GM19043 (cell line): ENCODE data around the gene TTC3.
"Not testable (repeated sequence)": the region's sequence is repeated elsewhere in the genome, so short reads cannot be mapped to it uniquely, and the experiment has no call there.

Source experiments
- ATAC-seq: cut with Tn5 transposase; IDR thresholded peaks from one replicate; pipeline ENCODE4 v1.9.1; 2021; ENCODE audit warnings: low read depth; ENCODE audit not compliant: unreplicated experiment

Gene TTC3, protein sequence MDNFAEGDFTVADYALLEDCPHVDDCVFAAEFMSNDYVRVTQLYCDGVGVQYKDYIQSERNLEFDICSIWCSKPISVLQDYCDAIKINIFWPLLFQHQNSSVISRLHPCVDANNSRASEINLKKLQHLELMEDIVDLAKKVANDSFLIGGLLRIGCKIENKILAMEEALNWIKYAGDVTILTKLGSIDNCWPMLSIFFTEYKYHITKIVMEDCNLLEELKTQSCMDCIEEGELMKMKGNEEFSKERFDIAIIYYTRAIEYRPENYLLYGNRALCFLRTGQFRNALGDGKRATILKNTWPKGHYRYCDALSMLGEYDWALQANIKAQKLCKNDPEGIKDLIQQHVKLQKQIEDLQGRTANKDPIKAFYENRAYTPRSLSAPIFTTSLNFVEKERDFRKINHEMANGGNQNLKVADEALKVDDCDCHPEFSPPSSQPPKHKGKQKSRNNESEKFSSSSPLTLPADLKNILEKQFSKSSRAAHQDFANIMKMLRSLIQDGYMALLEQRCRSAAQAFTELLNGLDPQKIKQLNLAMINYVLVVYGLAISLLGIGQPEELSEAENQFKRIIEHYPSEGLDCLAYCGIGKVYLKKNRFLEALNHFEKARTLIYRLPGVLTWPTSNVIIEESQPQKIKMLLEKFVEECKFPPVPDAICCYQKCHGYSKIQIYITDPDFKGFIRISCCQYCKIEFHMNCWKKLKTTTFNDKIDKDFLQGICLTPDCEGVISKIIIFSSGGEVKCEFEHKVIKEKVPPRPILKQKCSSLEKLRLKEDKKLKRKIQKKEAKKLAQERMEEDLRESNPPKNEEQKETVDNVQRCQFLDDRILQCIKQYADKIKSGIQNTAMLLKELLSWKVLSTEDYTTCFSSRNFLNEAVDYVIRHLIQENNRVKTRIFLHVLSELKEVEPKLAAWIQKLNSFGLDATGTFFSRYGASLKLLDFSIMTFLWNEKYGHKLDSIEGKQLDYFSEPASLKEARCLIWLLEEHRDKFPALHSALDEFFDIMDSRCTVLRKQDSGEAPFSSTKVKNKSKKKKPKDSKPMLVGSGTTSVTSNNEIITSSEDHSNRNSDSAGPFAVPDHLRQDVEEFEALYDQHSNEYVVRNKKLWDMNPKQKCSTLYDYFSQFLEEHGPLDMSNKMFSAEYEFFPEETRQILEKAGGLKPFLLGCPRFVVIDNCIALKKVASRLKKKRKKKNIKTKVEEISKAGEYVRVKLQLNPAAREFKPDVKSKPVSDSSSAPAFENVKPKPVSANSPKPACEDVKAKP (N-terminal part only)

DNA sequence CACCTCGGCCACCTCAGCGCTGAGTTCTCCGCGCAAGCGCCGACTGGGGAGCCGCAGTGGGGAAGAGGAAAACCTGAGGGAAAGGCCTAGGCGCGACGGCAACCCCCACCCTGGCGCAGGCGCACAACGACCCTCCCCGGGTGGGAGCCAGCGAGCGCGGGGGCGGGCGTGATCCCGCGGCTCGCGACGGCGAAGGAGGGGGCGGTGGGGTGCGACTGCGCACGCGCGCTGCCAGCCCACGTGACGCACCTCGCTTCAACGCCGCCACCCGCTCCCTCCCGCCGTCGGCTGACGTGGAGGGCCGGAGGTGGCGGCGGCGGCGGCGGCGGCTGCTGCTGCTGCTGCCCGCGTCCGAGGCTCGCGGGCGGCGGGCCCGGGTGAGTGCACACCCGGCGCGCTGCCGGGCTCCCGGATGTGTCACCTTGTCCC is at the start of gene TTC3, which contains the start of gene PIGP:
Gene TTC3, plus strand, starts transcription at position 267 of the 429 bp plus-strand sequence. CDS start 14,004 bp downstream, outside the sequence.
Gene PIGP, minus strand, starts transcription at position 84 of the 429 bp plus-strand sequence. CDS start 556 bp downstream, outside the sequence.
- peak; percentile 52 for ATAC-seq

- no peak for ATAC-seq
Observed at GRCh38 chr21:37026499-37026898, 46.6 kb upstream of the TTC3 start.

DNA sequence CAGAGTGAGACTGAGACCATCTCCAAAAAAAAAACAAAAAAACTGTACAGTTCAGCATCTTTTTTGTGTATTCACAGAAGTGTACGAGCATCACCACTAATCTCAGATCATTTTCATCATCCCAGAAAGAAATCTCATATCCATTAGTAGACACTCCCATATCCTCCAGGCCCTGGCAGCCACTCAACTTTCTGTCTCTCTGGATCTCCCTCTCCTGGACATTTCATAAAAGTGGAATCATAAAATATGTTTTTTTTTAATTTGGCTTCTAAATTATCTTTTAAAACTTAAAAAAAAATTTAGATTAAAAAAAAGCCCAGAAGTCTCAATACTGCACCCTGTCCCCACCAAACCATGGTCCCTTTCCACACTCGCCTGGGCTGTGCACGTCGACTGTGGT is 44.5 kb upstream of the TTC3 start:
- no peak for ATAC-seq

- no peak for ATAC-seq
Observed at GRCh38 chr21:37030864-37031263, 42.2 kb upstream of the TTC3 start.

GRCh38 chr21:37032293-37032692 is 40.8 kb upstream of the TTC3 start:
- ATAC-seq = no peak

GRCh38 chr21:37032877-37033471 is 40.1 kb upstream of the TTC3 start:
- ATAC-seq = no peak

- not testable (repeated sequence) for ATAC-seq
Observed at GRCh38 chr21:37034394-37034793, 38.7 kb upstream of the TTC3 start.

GRCh38 chr21:37036177-37036576 is 36.9 kb upstream of the TTC3 start:
- ATAC-seq = no peak

GRCh38 chr21:37039411-37040075 is 33.5 kb upstream of the TTC3 start:
- no peak for ATAC-seq

- no peak for ATAC-seq
Observed at GRCh38 chr21:37040212-37040611, 32.8 kb upstream of the TTC3 start.

- no peak for ATAC-seq
Observed at GRCh38 chr21:37041706-37042271, 31.3 kb upstream of the TTC3 start.

GRCh38 chr21:37043818-37044217 is 29.2 kb upstream of the TTC3 start:
- no peak for ATAC-seq

- ATAC-seq = no peak
Observed at GRCh38 chr21:37044643-37045042, 28.4 kb upstream of the TTC3 start.

DNA sequence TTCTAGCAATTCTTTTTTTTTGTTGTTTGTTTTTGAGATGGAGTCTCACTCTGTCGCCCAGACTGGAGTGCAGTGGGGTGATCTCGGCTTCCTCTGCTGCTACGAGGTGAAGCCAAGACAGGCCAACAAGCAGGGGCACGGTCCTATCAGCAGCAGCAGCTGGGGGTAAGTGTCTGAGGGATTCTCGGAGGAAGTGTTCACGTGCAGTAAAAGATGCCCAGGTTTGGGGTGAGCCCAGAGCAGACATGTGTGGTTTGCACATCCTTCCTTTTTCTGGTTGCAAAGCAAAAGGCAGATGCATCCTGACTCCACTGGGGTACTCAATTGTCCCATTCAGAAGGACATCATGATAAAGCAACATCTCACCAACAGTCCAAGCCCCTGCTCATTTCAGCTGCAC is 27.9 kb upstream of the TTC3 start:
- ATAC-seq = no peak

DNA sequence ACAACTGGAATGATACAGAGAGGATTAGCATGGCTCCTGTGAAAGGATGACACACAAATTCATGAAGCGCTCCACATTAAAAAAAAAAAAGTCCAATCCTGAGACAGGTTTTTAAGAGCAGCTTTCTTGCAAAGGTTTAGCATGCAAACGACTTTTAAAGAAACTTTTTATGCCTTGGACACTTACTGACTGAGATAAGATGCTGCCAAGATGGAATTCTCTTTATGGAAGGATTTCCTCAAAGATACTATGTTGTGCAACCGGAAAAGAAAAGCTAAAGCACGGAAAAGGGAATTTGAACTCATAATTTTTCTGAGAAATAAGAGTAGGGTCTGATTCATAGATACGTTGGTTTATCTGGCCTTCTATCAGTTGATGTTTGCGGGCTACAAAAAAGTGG is 27.5 kb upstream of the TTC3 start:
- no peak for ATAC-seq

GRCh38 chr21:37047079-37047478 is 26.0 kb upstream of the TTC3 start:
- no peak for ATAC-seq

DNA sequence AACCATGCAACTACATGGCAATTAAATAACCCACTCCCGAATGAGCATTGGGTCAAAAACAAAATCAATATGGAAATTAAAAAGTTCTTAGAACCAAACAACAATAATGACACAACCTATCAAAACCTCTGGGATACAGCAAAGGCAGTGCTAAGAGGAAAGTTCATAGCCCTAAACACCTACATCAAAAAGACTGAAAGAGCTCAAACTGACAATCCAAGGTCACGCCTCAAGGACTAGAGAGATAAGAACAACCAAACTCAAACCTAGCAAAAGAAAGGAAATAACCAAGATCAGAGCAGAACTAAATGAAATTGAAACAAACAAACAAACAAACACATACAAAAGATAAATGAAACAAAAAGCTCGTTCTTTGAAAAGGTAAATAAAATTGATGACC is 23.3 kb upstream of the TTC3 start:
- ATAC-seq = not testable (repeated sequence)

DNA sequence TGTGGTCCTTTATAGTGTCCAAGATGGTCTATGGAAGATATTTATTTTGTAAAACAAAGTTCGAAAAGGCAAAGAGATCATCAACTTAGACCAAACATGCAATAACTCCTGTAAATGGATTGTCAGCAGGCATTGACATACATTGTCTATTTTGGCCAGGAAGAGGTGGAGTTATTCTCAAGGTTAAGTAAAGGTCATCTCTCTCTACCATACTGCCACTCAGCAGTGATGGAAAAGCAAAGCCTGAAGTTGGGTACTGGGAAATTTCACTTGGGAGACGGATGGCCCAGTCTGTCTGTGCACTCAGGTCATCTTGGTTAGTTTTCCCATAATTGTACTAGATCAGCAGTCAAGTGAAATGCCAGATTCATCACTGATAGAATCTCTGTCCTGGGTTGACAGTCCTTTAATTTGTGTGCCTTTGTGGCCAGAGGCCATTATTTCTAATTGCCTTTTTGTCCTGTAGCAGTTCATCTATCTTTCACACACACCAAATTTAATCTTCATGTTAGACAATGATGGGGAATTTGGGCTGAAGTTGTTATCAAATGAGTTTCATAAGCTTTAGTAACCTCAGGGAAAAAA is 17.7 kb upstream of the TTC3 start:
- no peak for ATAC-seq

DNA sequence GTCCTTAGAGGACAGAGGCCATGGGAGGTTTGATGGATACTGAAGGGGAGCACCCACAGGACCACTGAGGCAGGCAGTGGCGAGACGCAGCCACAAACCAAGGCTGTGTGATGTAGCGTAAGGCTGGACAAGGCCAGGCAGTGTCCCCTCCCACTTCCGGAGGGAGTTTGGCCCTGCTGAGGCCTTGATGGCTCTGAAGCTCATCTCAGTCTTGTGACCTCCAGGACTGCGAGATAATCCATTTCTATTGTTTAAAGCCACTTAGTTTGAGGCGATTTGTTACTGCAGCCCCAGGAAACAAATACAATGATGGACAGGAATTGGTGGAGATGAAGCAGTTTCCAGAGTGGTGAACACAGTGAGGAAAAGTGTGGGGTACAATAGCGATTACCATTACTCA is 15.4 kb upstream of the TTC3 start:
- ATAC-seq = no peak
